SJSA1 (cell line): ENCODE results near the gene ONECUT2. TPM values are rescaled to one million over a fixed set of nuclear protein-coding genes. Genes with fewer than 3 reads are reported as not detected.

Experiments used
- DNase-seq, 2 experiments: peaks; one replicate each; pipeline ENCODE4 v3.0.0-alpha.2; 2015 to 2020; ENCODE audit warnings: low spot score in 2 of 2, low read depth in 1 of 2
- H3K27ac ChIP-seq: fragments of 250-450 bp; sonication (Bioruptor Pico); 2 replicates; pipeline ENCODE4 v1.5.1; 2020; ENCODE audit warnings: mild to moderate bottlenecking, moderate library complexity
- H3K27me3 ChIP-seq: fragments of 250-450 bp; sonication (Bioruptor Pico); replicated peaks from 2 replicates; pipeline ENCODE4 v1.5.1; 2020; ENCODE audit warnings: mild to moderate bottlenecking, moderate library complexity
- H3K36me3 ChIP-seq: fragments of 250-450 bp; sonication (Bioruptor Pico); 2 replicates; pipeline ENCODE4 v1.5.1; 2020; ENCODE audit warnings: mild to moderate bottlenecking
- H3K4me1 ChIP-seq: fragments of 250-450 bp; sonication (Bioruptor Pico); replicated peaks from 2 replicates; pipeline ENCODE4 v1.6.1; 2021; ENCODE audit warnings: mild to moderate bottlenecking
- H3K4me3 ChIP-seq: fragments of 250-450 bp; sonication (Bioruptor Pico); 2 replicates; pipeline ENCODE4 v1.5.1; 2020; ENCODE audit warnings: mild to moderate bottlenecking
- H3K9me3 ChIP-seq: fragments of 250-450 bp; sonication (Bioruptor Pico); replicated peaks from 2 replicates; pipeline ENCODE4 v1.5.1; 2020; ENCODE audit warnings: mild to moderate bottlenecking
- total RNA-seq: library from RNA; depleted of rRNA; stranded (reverse); fragments of >200 nt; shearing (Covaris generic); gene quantifications from 2 replicates; pipeline ENCODE4 v1.2.3, GENCODE V29; 2014

The ONECUT2 gene
- total RNA-seq, 1 experiment from 2014 or later, result 0.05 TPM

DNA sequence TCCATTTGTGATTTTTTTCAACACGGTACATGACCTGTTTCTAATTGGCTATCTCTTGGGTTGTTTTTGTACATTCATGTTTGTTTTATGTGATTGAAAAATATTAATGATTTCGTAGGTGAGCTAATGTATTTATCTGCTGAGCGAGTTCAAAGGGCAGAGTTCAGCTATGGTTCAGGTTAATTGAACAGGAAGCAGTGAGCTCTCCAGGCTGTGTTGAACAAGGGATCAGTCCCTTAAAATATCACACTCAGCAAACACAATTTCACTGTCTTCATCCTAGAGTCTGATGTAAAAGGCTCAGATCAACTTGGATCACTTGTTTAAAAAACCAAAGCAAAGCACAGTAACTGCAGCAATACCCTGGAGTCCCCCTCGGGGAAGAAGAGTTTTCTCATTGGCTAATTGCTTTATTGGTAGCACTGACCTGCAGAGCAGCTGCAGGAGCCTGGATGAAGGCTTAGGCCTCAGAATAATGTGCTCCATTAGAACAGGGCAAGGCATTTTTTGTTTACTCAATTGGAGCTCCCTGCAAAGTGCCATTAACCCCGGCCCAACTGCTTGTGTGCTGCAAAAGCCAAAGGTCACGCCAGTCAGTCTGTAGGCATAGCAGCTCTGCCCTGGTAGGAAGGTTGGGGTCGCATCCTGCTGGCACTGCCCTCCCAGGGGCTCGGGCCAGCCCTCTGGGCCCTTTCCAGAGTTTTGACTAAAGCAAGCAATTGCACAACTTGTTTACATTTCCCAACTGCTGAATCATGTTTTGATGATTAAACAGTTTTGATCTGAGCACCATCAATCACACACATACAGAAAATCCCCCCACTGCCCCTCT, 10.5 kb downstream of the ONECUT2 start:
- H3K27ac ChIP-seq, result no peak overlapping the region
- no peaks in the 10 kb centered on the region for H3K36me3 ChIP-seq
- no peaks in the 10 kb centered on the region for H3K4me1 ChIP-seq
- no peaks in the 10 kb centered on the region for H3K9me3 ChIP-seq
- no peak overlapping the region for H3K4me3 ChIP-seq
- no peak for DNase-seq
- H3K27me3 ChIP-seq, result peaks cover 34% of the 10 kb centered on the region

GRCh38 chr18:57446322-57446721, 11.1 kb downstream of the ONECUT2 start:
- Histone ChIP-seq H3K4me3 (no peak overlapping the region), H3K4me1 (no peaks in the 10 kb centered on the region), H3K36me3 (no peaks in the 10 kb centered on the region), H3K9me3 (no peaks in the 10 kb centered on the region), H3K27me3 (peaks cover 28% of the 10 kb centered on the region), H3K27ac (no peak overlapping the region)
- DNase-seq, result no peak

DNA sequence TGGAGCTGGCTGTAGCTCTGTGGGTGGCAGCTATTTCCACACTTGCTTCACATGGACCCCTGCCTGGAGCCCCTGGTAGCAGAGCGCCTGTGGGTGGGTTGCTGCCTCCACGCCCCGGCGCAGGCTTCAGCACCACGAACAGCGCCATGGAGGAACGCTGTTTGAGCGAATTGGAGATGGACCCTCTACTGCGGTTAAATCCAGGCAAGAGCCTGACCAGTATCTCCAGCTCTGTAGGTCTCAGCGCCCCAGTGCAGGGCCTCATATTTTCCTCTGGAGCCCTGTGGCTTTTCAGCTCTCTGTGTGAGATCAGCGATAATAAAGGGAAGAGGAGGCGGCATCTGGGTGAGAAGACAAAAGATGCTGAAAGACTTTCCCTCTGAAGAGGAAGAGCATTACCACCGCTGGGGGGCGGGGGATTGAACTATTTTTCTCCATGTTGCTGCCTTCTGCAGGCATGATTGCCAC, 12.0 kb downstream of the ONECUT2 start:
- DNase-seq, result no peak

GRCh38 chr18:57455576-57456129, 20.5 kb downstream of the ONECUT2 start:
- Histone ChIP-seq H3K27me3 (peaks cover 8% of the 10 kb centered on the region; the same call in 1 of the 2 replicates), H3K36me3 (no peaks in the 10 kb centered on the region), H3K4me3 (no peak overlapping the region), H3K9me3 (no peaks in the 10 kb centered on the region), H3K4me1 (no peaks in the 10 kb centered on the region), H3K27ac (no peak overlapping the region)
- DNase-seq, result no peak

More for the DNA sequence above, 12.0 kb downstream of the ONECUT2 start:
- no peaks in the 10 kb centered on the region for H3K36me3 ChIP-seq
- H3K27ac ChIP-seq, result no peak overlapping the region
- no peak overlapping the region for H3K4me3 ChIP-seq
- no peaks in the 10 kb centered on the region for H3K4me1 ChIP-seq
- no peaks in the 10 kb centered on the region for H3K9me3 ChIP-seq
- H3K27me3 ChIP-seq, result peaks cover 21% of the 10 kb centered on the region

GRCh38 chr18:57461652-57462269, 26.6 kb downstream of the ONECUT2 start:
- Histone ChIP-seq H3K4me3 (no peak overlapping the region), H3K27me3 (peaks cover 13% of the 10 kb centered on the region; the same call in 1 of the 2 replicates), H3K9me3 (no peaks in the 10 kb centered on the region), H3K27ac (no peak overlapping the region), H3K4me1 (no peaks in the 10 kb centered on the region), H3K36me3 (no peaks in the 10 kb centered on the region)
- no peak for DNase-seq

DNA sequence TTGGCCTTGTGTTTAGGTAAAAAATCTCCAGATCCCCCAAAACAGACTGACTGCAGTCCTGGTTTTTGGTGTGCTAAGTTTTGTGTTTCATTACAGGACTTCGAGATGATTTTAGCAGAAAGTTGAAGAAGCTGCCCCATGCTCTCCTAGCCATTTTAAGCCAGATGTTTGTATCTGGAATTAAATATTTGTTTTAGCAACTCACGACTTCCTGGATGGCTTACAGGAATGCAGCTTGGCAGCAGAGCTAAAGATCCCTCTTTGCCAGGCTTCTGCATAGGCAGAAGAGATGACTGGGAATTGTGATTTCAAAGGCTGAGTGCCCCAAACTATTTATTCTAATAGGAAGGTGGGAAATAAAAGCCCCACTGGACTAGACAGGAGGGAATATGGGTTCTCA, 31.1 kb downstream of the ONECUT2 start:
- Histone ChIP-seq H3K4me3 (no peak overlapping the region), H3K27ac (no peak overlapping the region), H3K36me3 (no peaks in the 10 kb centered on the region), H3K9me3 (no peaks in the 10 kb centered on the region), H3K27me3 (peaks cover 13% of the 10 kb centered on the region), H3K4me1 (no peaks in the 10 kb centered on the region)
- DNase-seq, result no peak

- no peak for DNase-seq
- no peaks in the 10 kb centered on the region for H3K9me3 ChIP-seq
- no peak overlapping the region for H3K27ac ChIP-seq
- no peak overlapping the region for H3K4me3 ChIP-seq
- H3K27me3 ChIP-seq, result peaks cover 13% of the 10 kb centered on the region
- H3K4me1 ChIP-seq, result no peaks in the 10 kb centered on the region
- H3K36me3 ChIP-seq, result no peaks in the 10 kb centered on the region
Observed at GRCh38 chr18:57466745-57467409, 31.7 kb downstream of the ONECUT2 start.

DNA sequence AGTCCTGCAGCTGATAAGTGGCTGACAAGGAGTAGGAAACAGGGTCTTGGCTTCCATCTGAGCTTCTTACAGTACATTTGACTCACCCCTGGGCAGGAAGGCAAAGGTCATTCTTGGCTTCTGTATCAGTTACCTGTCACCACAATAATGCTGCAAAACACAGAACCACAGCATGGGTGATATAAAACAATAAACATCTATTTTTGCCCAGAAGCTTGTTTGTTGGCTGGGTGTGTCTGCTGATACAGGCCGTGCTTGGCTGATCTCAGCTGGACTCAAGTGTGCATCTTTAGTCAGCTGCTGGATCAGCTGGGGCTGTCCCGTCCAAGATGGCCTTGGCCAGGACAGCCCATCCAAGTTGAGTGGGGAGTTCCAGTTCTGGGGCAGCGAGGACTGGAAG, 34.7 kb downstream of the ONECUT2 start:
- H3K4me3 ChIP-seq, result no peak overlapping the region
- no peaks in the 10 kb centered on the region for H3K36me3 ChIP-seq
- DNase-seq, result no peak
- no peak overlapping the region for H3K27ac ChIP-seq
- peaks cover 9% of the 10 kb centered on the region for H3K27me3 ChIP-seq
- no peaks in the 10 kb centered on the region for H3K9me3 ChIP-seq
- no peaks in the 10 kb centered on the region for H3K4me1 ChIP-seq

- DNase-seq, result no peak
- no peaks in the 10 kb centered on the region for H3K4me1 ChIP-seq
- H3K36me3 ChIP-seq, result no peaks in the 10 kb centered on the region
Observed at GRCh38 chr18:57475408-57475807, 40.2 kb downstream of the ONECUT2 start.

GRCh38 chr18:57475903-57476302, 40.7 kb downstream of the ONECUT2 start:
- no peak for DNase-seq
- Histone ChIP-seq H3K27ac (no peak overlapping the region), H3K36me3 (no peaks in the 10 kb centered on the region)

More at GRCh38 chr18:57475408-57475807, 40.2 kb downstream of the ONECUT2 start:
- Histone ChIP-seq H3K27ac (no peak overlapping the region), H3K9me3 (no peaks in the 10 kb centered on the region), H3K4me3 (no peak overlapping the region), H3K27me3 (peaks cover 17% of the 10 kb centered on the region)

DNA sequence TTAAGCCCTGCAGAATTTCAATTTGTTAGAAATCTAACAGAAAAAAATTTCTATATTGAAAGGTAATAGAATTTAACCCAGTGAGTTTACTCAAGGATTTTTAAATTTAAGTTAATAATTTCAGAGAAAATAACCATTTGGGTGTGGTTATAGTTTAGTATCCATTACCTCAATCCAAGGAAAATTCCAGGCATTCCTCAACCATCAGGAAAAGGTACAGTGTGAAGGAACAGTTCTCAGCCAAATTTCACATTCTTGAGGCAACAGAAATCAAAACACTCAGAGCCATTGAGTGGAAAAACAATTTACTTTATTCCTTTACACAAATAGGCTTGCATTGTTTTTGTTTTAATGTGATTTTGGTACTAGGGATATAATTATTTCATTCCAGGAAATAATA, 45.6 kb downstream of the ONECUT2 start:
- Histone ChIP-seq H3K27me3 (peaks cover 39% of the 10 kb centered on the region; the same call in 1 of the 2 replicates), H3K36me3 (no peaks in the 10 kb centered on the region), H3K27ac (no peak overlapping the region), H3K4me1 (no peaks in the 10 kb centered on the region), H3K9me3 (no peaks in the 10 kb centered on the region), H3K4me3 (no peak overlapping the region)
- no peak for DNase-seq

More at GRCh38 chr18:57475903-57476302, 40.7 kb downstream of the ONECUT2 start:
- H3K4me3 ChIP-seq, result no peak overlapping the region
- no peaks in the 10 kb centered on the region for H3K4me1 ChIP-seq
- peaks cover 17% of the 10 kb centered on the region for H3K27me3 ChIP-seq
- no peaks in the 10 kb centered on the region for H3K9me3 ChIP-seq

- Histone ChIP-seq H3K4me3 (no peak overlapping the region), H3K36me3 (no peaks in the 10 kb centered on the region), H3K9me3 (no peaks in the 10 kb centered on the region), H3K27me3 (no peaks in the 10 kb centered on the region), H3K27ac (no peak overlapping the region), H3K4me1 (no peaks in the 10 kb centered on the region)
- DNase-seq, result no peak
Observed at GRCh38 chr18:57497372-57498294, 62.5 kb downstream of the ONECUT2 start.
